HG03066 (cell line): ENCODE measurements around the gene SLC22A4.
A peak's percentile ranks its signal among the peaks of the same experiment; 100 is the strongest.

ENCODE experiments used
- ATAC-seq: cut with Tn5 transposase; IDR thresholded peaks from one replicate; pipeline ENCODE4 v1.9.1; 2021; ENCODE audit warnings: low read depth; ENCODE audit not compliant: unreplicated experiment

SLC22A4 gene

DNA sequence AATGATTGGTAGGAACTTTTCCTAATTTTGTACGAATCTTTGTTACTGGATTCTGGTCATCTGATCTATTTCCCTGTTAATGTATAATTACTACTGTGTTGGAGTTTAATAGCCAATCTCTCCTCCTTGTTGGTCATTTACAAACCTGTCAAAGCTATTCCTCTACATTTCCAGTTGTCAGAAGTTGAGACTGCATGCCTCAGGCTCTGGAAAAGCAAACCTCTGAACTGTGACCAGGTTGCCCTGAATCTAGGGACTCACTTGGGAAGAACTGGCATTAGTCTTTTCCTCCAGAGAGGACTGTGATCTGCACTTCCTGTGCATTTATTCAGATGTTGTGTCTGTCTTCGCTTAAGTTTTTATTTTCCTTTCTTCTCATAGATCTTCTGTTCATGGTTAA lies 20.6 kb upstream of the SLC22A4 start:
- no peak for ATAC-seq

DNA sequence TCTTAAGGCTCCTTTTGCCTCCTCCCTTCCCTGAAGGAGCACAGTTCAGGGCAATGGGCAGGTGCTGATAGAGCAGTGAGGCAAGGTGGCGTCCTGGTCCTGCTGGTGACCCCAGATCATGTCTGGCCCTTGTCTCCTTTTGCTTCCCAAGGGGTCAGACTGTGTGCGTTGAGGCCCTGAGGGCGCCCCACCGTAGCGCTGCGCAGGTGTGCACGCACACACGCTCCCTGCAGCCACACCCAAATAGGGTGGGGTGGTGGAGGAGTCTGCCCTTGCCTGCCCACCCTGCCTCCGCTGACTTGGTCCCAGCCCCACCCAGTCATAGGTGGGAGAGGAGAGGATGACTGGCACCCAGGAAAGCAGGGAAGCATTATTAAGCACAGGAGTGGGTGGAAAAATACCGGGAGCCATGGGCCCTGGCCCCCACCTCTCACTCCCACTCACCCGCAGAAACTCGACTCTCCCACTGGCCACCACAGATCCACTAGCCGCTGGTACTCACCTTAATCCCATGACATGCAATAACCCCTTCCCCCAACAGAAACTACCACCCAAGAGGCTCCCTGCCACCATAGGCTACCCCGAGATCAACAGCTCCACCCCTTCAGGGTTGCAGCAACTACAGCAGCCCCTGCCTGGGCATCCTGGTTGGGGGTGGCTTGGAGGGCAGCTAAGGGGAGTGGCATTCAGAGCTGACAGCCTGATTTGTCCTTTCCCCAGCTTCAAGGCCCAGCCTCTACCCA lies 20.0 kb upstream of the SLC22A4 start:
- ATAC-seq: no peak

DNA sequence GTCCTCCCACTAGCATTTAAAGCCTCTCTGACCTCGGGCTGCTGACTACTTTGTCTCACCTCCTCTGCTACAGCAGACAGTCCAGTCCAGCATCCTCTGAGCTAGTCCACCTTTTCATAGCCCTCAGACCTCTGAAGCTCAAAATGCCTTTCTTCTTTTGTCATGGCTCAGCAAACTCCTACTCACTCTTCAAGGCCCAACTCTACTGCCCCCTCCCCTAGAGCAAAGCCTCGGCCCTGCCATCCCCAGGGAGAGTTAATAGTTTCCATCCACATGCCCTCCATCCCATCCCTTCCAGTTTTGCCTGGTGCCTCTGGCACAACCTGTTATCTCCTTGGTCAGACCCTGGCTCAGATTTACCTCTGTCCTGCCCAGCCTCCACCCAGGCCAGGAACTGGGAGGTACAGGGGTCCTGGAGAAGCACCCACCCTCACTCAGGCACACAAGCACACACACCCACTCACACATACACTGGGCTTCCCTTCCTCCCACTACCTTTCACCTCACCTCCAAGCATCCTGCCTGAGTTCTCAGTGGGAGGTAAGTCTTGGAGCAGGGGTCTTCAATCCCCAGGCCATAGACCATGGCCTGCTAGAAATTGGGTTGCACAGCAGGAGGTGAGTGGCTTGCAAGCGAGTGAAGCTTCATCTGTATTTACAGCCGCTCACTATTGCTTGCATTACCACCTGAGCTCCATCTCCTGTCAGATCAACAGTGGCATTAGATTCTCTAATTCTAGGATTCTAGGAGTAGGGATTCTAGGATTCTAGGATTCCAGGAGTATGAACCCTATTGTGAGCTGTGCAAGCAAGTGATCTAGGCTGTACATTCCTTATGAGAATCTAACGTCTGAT lies 18.6 kb upstream of the SLC22A4 start:
- no peak for ATAC-seq

DNA sequence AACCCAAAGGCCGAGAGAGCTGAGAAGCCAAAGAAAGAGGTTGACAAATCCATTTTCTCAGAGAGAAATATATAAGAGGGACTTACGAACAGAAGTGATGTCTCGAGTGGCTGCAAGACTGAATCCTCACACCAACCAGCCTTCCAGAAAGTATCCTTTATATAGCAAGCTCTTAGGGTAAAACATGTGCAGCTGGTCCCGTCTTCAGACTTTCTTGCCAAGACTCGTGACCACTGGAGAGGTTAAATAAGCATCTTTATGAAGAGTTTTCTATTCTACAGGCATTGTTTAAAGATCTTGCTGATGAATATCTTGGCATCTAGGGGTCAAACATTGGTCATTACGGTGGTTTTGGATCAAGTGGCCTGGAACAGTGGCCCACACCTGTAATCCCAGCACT lies 16.9 kb upstream of the SLC22A4 start:
- no peak for ATAC-seq

DNA sequence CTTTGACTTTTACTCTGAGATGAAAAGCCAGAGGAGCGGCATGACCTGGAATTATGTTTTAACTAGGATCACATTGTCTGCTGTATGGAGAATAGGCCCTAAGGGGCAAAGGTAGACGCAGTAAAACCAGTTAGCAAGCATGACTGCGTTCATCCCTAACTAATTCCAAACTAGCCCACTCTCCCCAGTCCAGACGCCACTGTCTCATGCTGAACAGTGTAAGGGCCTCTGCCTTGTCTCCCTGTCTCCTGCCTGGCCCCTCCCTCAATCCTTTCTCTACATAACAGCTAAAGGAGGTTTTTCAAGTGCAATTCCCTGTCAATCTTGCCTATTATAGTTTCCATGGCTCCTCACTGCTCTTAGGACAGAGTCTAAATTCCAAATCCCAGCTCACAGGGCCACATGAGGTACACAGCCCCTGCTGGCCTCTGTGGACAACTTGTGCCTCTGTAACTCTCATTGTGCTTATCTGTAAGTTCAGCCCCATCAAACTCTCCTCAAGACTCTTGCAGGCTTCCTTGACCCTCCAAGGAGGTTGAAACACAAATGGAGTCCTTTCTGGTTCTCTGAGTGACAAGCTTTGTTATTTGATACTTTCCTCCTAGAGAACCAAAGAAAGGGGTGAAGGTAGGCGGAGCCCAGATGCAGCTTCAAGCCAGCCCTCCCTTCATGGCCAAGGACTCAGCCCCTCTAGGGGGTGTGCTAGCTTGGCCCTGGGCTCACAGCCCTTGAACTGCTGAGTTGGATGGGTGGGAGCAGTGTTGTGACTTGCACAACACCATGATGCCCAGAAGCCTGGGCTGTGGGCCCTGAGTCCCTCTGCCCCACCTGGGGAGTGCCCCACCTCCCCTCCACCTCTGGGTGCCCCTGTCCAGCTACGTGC lies 16.0 kb upstream of the SLC22A4 start:
- ATAC-seq: no peak

DNA sequence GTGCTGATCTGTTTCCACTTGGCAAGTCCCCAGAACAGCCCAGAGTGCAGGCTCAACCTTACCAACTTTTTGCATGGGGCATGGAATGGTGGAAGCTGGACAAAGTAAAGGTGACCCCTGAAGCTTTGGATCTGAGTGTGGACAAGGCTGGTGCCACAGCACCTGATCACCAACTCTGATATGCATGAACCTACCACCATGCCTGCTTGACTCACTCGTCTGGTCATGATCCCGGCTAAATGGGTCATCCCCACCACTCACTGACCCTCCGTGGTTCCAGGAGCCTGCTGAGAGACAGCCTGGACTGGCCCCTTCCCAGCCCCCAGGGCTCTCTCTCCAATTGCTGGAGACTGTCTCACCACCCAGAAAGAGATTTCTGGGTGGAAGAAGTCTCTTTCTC lies 14.4 kb upstream of the SLC22A4 start:
- no peak for ATAC-seq

DNA sequence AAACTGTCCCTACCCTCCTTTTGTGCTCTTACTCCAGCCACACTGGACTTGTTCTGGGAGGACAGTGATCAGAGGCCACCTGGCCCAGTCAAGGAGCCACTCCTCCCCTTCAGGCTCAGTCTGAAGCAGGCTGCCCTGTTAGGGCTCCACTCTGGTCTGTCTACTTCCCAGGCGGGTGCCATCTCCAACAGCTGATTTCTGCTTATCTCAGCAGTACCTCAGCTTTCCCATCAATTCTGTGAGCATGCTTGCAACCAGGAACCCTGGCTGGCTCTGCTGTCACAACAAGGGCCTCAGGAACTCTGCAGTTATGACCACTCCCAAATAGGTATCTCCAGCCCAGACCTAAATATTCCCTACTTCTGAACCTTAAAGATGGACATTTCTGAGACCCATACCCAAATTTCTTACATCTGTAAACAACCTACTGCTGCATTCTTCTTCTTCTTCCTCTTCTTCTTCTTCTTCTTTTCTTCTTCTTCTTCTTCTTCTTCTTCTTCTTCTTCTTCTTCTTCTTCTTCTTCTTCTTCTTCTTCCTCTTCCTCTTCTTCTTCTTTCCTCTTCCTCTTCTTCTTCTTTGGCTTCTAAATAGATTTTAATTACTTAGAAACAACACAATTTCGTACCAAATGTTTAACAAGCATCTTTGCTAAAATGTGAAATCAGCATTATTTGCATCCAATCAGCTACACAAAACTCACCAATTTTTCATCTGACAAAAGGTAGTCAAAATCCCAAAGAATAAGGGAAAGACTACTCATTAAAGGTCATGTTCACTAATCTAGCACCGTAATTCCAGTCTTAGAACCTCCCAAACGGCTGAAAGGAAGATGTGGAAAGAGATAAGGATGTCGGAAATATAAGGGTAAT lies 13.6 kb upstream of the SLC22A4 start:
- no peak for ATAC-seq

DNA sequence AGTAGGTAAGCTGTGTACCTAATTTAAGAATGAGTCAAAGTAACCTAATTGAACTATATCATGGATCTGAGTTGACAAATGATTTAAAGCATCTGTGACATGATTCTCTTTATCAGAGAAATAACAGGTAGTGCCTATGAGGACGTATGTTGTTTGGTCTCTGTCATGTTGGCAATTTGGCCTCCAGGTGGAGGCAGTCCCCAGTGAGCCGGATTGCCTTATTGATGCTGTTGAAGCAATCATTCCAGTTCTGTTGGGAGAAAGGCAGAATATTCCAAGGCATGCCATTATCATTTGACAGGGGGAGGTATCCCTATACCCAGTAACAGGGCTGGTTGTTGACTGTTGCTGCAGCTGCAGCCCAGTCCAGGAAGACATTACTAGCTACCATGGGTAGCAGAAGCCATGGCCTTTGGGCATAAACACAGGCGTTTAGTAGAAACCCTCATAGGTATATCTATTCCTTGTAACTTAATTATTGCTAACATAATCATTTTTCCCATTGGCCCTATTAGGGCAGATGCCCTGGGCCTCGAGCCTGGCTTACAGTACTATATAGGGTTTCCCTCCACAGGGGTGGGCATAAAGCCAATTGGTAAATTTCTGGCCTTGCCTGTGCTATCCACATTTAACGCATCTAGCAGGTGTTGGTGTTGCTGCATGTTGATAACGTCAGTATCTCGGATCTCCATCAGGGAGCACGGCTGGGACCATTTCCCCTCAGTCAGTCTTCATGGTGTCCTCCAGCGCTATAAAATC lies 12.2 kb upstream of the SLC22A4 start:
- no peak for ATAC-seq

DNA sequence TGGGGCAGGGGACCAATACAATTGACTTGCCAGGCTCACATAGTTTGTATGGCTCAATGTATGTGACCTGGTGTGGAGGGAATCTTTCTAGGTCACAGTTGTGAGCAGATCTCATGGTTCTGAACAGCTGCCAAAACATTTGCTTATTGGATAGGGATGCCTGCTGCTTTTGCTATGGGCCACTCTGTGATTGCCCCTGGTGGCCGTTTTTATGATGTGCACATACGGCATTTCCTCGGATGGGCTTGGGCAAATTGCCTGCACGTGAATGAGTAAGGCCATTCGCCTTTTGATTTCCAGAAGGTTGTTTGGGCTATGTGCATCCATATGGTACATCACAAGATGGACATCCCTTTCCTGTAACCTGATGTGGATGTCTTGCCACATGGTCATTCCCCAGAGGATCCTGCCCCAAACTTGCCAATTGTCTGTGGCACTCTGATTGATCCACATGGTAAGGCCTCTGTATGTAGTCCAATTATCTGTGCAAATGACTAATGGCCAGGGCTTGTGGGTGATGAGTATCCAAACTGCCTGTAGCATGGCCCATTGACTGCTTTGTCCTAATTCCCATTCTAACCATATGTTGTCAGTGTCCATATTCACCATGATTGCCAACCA lies 10.7 kb upstream of the SLC22A4 start:
- ATAC-seq: no peak

DNA sequence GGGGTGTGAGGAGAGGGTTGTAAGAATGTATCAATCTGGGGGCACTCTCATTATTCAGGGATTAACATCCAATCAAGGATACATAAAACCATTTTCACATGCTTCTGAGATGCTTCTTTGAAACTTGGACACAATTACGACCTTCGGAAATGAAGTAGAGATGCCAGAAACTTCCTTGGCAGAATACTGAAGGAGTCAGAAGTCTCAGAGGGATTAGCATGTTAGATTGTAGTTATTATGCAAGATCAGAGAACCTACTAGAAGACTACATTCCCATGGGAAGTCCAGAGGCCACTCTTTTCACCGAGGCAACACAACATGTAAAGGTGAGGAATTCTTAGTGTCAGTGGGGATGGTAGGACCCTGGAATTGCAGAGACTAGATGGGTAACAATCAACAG lies 5.1 kb upstream of the SLC22A4 start:
- ATAC-seq: no peak

DNA sequence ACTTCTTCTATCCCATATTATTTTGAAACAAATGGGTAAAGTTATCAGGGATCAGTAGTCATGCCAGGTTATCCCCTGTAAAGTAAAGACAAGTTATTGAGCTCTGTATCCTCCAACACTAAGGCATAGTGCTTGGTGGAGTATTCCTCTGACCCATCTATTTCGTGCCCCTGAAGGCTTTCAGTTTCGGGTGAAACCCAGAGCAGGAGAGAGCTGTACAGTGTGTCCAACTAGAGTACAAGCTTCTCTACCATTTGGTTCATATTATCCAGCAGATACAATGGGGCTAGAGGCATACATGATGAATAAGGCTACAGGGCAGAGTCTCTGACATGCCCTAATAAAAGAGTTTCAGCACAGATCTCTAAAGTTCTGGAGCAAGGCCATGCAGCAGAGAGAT lies 3.2 kb upstream of the SLC22A4 start:
- no peak for ATAC-seq

DNA sequence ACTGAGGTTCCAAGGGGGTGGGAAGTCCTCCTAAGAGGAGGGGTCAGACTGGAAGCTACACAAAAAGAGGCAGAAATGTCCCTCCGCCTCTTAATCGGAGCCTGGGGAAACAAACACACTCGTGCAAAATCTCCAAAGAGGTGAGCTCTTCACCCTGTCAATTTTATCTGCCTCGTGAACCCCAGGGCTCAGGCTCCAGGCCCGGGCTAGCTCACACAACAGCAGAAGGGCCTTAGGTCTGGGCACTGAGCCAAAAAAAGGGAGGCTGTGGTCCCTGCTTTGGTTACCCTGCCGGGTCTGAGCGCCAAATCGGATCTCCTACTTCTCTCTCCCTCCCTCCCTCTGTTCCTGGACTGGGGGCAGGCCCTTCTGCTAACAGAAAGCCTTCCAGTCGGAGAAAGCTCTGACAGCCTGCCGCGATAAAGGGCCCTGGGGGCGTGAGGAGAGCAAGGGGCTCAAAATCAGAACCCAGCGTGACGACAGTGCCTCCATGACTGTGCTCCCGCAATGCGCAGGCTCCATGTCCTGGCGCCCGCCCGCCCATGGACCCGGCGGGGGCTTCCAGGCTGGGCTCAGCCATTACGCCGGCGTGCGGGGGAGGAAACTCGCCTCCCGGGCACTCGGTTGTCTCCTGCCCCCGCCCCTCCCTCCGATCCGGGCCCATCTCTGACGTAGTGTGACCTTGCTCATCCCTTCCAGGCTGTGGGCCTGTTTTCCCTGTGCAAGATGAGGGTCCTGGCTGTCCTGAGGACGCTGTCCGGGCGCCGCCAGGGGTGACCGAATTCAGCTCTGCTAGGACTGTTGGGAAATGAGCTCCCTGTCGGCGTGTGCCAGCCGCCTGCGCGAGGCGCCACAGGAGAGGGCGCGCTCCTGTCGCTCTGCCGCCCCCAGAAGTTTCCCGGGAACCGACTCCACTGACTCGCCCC lies 865 bp upstream of the SLC22A4 start:
- peak; percentile 37 for ATAC-seq

DNA sequence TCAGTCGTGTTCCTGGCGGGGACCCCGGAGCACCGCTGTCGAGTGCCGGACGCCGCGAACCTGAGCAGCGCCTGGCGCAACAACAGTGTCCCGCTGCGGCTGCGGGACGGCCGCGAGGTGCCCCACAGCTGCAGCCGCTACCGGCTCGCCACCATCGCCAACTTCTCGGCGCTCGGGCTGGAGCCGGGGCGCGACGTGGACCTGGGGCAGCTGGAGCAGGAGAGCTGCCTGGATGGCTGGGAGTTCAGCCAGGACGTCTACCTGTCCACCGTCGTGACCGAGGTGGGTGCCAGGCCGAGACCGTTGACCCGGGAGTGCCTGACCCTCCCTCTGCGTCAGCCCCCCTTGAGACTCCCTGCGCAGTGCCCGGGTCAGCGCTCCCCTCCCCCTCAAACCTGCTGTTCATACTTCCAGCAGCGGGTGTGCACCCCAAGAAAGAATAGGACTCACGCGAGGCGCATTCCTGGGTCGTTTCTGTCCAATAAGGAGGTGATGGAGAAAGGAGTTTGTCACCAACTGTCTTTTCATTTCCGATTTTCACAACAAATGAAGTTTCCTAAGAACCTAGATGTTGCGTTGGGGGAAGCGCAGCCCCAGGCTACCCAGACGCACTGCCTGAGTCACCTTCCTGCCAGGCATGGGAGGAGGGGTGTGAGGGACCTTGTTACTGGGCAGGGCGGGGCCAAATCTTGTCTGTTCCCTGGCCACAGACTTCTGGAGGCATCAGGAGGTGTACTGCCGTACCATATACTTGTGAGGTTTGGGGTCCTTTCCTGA lies 722 bp downstream of the SLC22A4 start:
- peak; percentile 23 for ATAC-seq

DNA sequence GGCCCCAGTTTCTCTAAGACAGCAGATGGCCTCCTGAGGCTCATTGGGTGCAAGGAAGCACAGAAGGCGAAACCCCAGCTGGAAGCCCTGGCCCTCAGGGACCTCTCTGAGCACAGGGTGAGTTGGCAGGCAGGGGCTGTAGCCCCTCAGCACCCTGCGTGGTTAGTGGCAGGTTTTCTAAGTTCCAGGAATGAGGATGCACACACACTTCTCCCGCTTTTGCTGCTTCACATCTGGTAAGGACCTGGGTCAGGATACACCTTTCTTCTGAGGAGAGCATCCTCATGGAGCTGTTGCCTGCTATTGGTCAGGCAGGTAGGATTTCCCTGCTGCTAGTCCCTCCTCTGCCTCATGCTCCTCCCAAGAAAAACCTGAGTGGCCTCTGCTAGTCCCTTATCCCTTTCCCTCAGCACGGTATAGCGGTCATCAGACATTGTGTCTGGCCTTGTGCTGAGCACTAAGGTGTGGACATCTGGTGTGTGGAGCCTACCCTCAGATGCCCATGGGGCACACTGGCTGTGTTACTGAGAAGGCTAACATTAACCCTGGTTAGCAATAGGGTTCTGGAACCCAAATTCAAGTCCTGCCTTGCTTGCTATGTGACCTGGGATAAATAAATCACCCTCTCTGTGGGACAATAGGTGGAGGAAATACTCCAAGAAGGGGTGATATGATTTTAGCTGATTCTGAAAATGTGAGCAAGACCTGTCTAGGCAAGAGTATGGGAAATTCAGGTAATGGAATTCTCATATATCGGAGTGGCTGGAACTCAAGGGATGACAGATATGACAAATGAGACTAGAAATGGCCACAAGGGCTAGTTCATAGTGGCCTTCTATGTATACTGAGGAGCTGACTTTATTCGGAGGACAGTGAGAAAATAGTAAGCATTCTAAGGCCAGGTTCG lies 1.6 kb downstream of the SLC22A4 start:
- no peak for ATAC-seq

DNA sequence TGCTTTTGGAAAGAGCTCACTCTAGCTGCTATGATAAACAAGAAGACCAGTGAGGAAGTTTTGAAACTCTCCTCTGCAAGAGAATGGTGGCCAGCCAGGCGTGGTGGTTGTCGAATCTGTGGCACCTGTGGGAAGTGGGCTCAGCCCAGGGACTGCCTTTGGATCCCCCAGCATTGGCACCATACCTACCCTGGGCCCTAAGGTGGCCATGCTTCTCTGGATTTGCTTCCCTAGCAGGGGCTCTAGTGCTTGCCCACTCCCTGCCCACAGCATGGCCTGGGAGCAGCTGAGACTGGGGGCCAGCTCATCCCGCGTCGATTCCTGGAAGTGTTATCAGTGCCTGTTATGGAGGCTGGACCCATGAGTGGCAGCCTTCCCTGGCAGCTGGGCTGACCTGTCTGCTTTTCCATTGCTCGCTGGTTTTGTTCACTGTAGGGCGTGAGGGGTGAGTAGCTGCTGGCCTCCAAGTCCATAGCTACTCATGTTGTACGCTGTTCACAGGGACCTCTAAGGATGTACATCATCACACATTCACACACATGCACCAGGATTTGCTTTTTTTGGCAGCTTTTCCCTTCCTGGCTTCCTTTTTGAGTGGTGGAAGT lies 2.3 kb downstream of the SLC22A4 start:
- no peak for ATAC-seq
